ENCODE measurements around the gene MFRP.
"Not testable (repeated sequence)": the region's sequence is repeated elsewhere in the genome, so short reads cannot be mapped to it uniquely, and the experiment has no call there.

MFRP gene

DNA sequence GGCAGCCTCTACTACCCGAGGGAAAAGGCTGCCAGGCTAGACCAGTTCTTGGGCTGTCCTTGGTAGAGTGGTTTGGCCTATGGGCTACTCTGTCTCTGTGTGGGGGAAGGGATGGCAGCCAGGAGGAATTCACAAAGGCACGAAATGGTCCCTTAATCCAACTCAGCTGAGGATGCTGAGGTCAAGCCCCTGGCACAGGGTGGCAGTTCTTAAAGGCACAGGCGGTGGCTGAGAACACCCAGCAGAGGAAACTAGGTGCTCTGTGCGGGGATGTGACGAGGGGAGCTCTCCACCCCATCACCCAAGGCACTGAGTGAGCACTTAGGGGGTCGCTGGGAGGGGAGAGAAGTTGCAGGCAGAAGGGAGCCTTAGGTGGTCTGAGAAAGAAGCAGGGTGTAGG is at the start of gene MFRP:
MFRP (minus strand) TSS at position 101 of the 400 bp plus-strand sequence. CDS start 192 bp downstream, outside the sequence.
- Histone ChIP-seq H3K27ac (no peak within 1 kb of the TSS), H3K9ac (no peak within 1 kb of the TSS), H3K4me1 (no peaks in the 10 kb centered on the region)

GRCh38 chr11:119391275-119391674 is 44.8 kb upstream of the MFRP start:
- H3K27ac ChIP-seq: no peak overlapping the region
- no peaks in the 10 kb centered on the region for H3K79me2 ChIP-seq
- H3K4me2 ChIP-seq (ENCODE audit: low read length): no peak overlapping the region
- no peaks in the 10 kb centered on the region for H3K36me3 ChIP-seq (ENCODE audit: control insufficient read depth, insufficient read depth, low read length)
- no peaks in the 10 kb centered on the region for H3K4me1 ChIP-seq
- H2AFZ ChIP-seq: no peak overlapping the region
- no peak overlapping the region for H3K9ac ChIP-seq
- no peaks in the 10 kb centered on the region for H3K9me3 ChIP-seq (ENCODE audit: control insufficient read depth, low read length)
- H3K27me3 ChIP-seq (ENCODE audit: control insufficient read depth, insufficient read depth, low read length): no peaks in the 10 kb centered on the region
- no peak for TF ChIP-seq CTCF (IDR thresholded peaks at IDR 0.05)
- no peak overlapping the region for H3K4me3 ChIP-seq (ENCODE audit: low read depth, low read length)

More for the DNA sequence above, at the start of gene MFRP:
- Histone ChIP-seq H2AFZ (no peak within 1 kb of the TSS), H3K9me3 (ENCODE audit: control insufficient read depth, low read length) (no peaks in the 10 kb centered on the region), H3K27me3 (ENCODE audit: control insufficient read depth, insufficient read depth, low read length) (no peaks in the 10 kb centered on the region), H3K79me2 (no peaks in the 10 kb centered on the region), H3K36me3 (ENCODE audit: control insufficient read depth, insufficient read depth, low read length) (no peaks in the 10 kb centered on the region), H3K4me3 (ENCODE audit: low read depth, low read length) (no peak within 1 kb of the TSS), H3K4me2 (ENCODE audit: low read length) (no peak within 1 kb of the TSS)
- TF ChIP-seq CTCF (IDR thresholded peaks at IDR 0.05): no peak

- TF ChIP-seq CTCF (IDR thresholded peaks at IDR 0.05): peak; percentile 8
- H3K36me3 ChIP-seq (ENCODE audit: control insufficient read depth, insufficient read depth, low read length): no peaks in the 10 kb centered on the region
- H3K9me3 ChIP-seq (ENCODE audit: control insufficient read depth, low read length): no peaks in the 10 kb centered on the region
- no peak overlapping the region for H3K9ac ChIP-seq
- H3K79me2 ChIP-seq: no peaks in the 10 kb centered on the region
- H2AFZ ChIP-seq: no peak overlapping the region
- no peaks in the 10 kb centered on the region for H3K4me1 ChIP-seq
- H3K4me3 ChIP-seq (ENCODE audit: low read depth, low read length): no peak overlapping the region
- no peaks in the 10 kb centered on the region for H3K27me3 ChIP-seq (ENCODE audit: control insufficient read depth, insufficient read depth, low read length)
- H3K27ac ChIP-seq: no peak overlapping the region
- H3K4me2 ChIP-seq (ENCODE audit: low read length): no peak overlapping the region
Measured at GRCh38 chr11:119389611-119390254, 43.2 kb upstream of the MFRP start.

DNA sequence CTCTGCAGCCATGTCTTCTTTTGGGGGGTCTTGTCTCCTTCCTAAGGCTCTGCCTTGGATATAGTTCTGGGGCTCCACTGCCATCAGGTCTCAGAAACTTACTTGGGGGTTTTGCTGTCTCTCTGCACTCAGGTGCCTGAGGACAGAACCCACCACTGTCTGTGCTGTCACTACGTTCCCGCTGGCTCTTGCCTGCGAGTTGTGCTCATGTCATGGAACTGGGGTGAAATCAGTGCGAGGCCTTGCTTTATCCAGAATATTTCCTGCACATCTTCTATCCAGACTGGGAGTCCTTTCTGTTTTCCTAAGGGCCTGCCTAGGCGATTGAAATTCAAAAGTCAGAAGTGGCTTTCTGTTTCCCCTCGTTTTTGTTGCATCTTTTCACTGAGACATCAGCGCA is 41.6 kb upstream of the MFRP start:
- Histone ChIP-seq H3K27me3 (ENCODE audit: control insufficient read depth, insufficient read depth, low read length) (no peaks in the 10 kb centered on the region), H3K9me3 (ENCODE audit: control insufficient read depth, low read length) (no peaks in the 10 kb centered on the region), H3K79me2 (no peaks in the 10 kb centered on the region), H3K4me2 (ENCODE audit: low read length) (no peak overlapping the region), H3K4me3 (ENCODE audit: low read depth, low read length) (no peak overlapping the region), H3K9ac (no peak overlapping the region), H3K27ac (no peak overlapping the region), H3K4me1 (no peaks in the 10 kb centered on the region), H3K36me3 (ENCODE audit: control insufficient read depth, insufficient read depth, low read length) (no peaks in the 10 kb centered on the region), H2AFZ (no peak overlapping the region)
- no peak for TF ChIP-seq CTCF (IDR thresholded peaks at IDR 0.05)

GRCh38 chr11:119384332-119384731 is 37.8 kb upstream of the MFRP start:
- Histone ChIP-seq H3K9me3 (ENCODE audit: control insufficient read depth, low read length) (no peaks in the 10 kb centered on the region), H3K27me3 (ENCODE audit: control insufficient read depth, insufficient read depth, low read length) (no peaks in the 10 kb centered on the region), H3K79me2 (no peaks in the 10 kb centered on the region), H3K4me2 (ENCODE audit: low read length) (no peak overlapping the region), H2AFZ (no peak overlapping the region), H3K4me3 (ENCODE audit: low read depth, low read length) (no peak overlapping the region), H3K4me1 (peaks cover 4% of the 10 kb centered on the region), H3K36me3 (ENCODE audit: control insufficient read depth, insufficient read depth, low read length) (no peaks in the 10 kb centered on the region), H3K9ac (no peak overlapping the region), H3K27ac (no peak overlapping the region)
- TF ChIP-seq CTCF (IDR thresholded peaks at IDR 0.05): no peak

DNA sequence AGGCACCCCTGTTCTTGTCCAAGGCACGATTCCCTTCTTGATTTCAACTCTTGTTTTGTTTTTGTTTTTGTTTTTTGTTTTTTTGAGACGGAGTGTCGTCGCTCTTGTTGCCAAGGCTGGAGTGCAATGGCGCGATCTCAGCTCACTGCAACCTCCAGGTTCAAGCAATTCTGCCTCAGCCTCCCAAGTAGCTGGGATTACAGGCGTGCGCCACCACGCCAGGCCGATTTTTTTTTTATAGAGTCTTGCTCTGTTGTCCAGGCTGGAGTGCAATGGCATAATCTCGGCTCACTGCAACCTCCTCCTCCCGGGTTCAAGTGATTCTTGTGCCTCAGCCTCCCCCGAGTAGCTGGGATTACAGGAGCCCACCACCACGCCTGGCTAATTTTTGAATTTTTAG is 36.0 kb upstream of the MFRP start:
- not testable (repeated sequence) for H3K27me3 ChIP-seq (ENCODE audit: control insufficient read depth, insufficient read depth, low read length); H3K9me3 ChIP-seq (ENCODE audit: control insufficient read depth, low read length); H2AFZ ChIP-seq; H3K79me2 ChIP-seq; H3K9ac ChIP-seq; H3K4me1 ChIP-seq; H3K4me3 ChIP-seq (ENCODE audit: low read depth, low read length); H3K36me3 ChIP-seq (ENCODE audit: control insufficient read depth, insufficient read depth, low read length); H3K4me2 ChIP-seq (ENCODE audit: low read length); H3K27ac ChIP-seq

All from parathyroid adenoma (tissue), 2 donors.